Immature natural killer cell (primary cell): Measurements from ENCODE around the gene MTF1. TPM values are rescaled to one million over a fixed set of nuclear protein-coding genes. Genes with fewer than 3 reads are reported as not detected.
A peak's percentile ranks its signal among the peaks of the same experiment; 100 is the strongest.

Experiments
- DNase-seq, 3 donors: peaks; one replicate each; pipeline ENCODE4 v3.0.0; 2022; ENCODE audit warnings: mixed read lengths in 1 of 3
- H3K27ac Mint-ChIP-seq, 6 donors: one replicate each; pipeline ENCODE4 v1.8.0; 2020; ENCODE audit warnings: mixed read lengths in 6 of 6, mild to moderate bottlenecking in 5 of 6, inconsistent platforms in 4 of 6, moderate library complexity in 3 of 6
- H3K27me3 Mint-ChIP-seq, 3 donors: one replicate each; pipeline ENCODE4 v1.8.0; 2020 to 2021; ENCODE audit warnings: low read depth in 3 of 3, mild to moderate bottlenecking in 3 of 3, mixed read lengths in 3 of 3, moderate library complexity in 3 of 3, inconsistent platforms in 1 of 3
- H3K36me3 Mint-ChIP-seq, 3 donors: one replicate each; pipeline ENCODE4 v1.8.0; 2020; ENCODE audit warnings: mixed read lengths in 3 of 3, inconsistent platforms in 2 of 3, mild to moderate bottlenecking in 2 of 3
- H3K4me1 Mint-ChIP-seq, 2 donors: one replicate each; pipeline ENCODE4 v1.8.0; 2020; ENCODE audit warnings: inconsistent platforms in 2 of 2, mild to moderate bottlenecking in 2 of 2, mixed read lengths in 2 of 2, moderate library complexity in 1 of 2
- H3K4me3 Mint-ChIP-seq, 5 donors: one replicate each; pipeline ENCODE4 v1.8.0; 2020; ENCODE audit warnings: mild to moderate bottlenecking in 5 of 5, mixed read lengths in 5 of 5, inconsistent platforms in 3 of 5, moderate library complexity in 3 of 5
- H3K9me3 Mint-ChIP-seq, 6 donors: one replicate each; pipeline ENCODE4 v1.8.0; 2020; ENCODE audit warnings: mild to moderate bottlenecking in 6 of 6, mixed read lengths in 6 of 6, inconsistent platforms in 4 of 6, moderate library complexity in 3 of 6
- polyA plus RNA-seq, 3 donors: library from polyadenylated mRNA; unstranded; fragments of 300-500 nt; fragmentation: Illumina TruSeq; gene quantifications; one replicate each; pipeline ENCODE4 v1.2.3, GENCODE V29; 2021

MTF1 gene
- polyA plus RNA-seq, 3 donors from 2014 or later, result 7.7 to 19.0 (median 14.5) TPM

DNA sequence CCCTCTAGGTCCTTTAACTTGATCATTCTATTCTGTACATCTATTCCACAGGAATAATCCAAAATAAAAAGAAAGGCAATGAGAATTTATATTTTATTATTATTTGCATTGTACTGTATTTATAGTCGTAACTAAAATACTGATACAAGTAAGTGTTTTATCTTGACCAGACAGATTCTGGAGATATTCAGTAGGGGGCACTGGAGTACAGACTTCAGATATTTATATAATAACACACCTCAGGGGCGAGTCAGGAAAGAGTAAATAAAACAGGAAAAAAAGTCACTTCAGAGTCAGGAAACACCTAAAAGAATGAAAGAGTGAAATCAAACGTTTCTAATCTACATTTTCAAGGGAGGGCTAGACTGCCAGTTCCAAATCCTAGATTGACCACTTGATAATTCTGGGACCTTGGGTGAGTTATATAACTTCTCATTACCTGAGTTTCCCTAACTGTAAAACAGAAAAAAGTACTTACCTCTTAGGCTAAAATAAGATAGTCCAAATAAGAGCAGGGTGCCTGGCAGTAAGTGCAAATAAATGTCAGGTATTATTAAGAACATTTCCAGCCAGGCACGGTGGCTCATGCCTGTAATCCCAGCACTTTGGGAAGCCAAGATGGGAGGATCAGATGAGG, 31.1 kb upstream of the MTF1 start:
- DNase-seq, result peak; percentile 39 to 47 (median 44)
- Mint-ChIP-seq H3K4me3 (no peak overlapping the region), H3K36me3 (peaks cover 6 to 30% (median 27%) of the 10 kb centered on the region in 3 donors), H3K27me3 (peaks cover 0 to 2% (median 0%) of the 10 kb centered on the region in 3 donors), H3K9me3 (no peaks in the 10 kb centered on the region), H3K27ac (peak overlapping the region in 5 of 6 donors; percentile 43 to 78 (median 55)), H3K4me1 (peaks cover 7 to 26% of the 10 kb centered on the region in 2 donors)

DNA sequence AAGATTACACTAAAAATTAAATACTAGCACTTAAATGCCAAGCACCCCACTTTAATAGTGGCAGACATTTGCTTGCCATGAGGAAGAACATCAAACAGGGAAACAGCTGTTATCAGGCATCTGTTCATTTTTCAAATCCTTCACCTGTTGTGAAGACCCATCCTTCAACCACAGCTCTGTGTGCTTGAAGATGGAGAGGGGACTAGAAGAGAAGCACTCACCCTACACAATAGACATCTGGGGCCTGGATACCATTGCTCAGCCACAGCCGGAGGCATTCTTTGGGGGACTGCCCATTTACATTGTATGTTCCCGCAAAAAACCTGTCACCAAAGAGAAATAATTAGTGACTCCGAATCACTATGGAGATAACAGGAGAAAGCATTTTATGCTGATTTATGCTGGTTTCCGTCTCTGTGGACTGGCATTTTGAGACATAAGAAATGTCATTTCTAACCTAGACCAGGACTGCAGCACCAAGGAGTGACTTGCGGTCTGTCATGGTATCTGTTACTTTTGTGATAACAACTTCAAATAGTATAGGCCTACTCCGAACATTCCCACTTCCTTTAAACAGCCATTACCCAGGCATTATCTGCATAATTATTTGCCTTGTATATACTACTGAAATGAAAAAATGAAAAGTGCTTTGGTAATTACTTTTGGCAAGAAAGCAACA, 28.8 kb upstream of the MTF1 start:
- H3K4me1 Mint-ChIP-seq, result peaks cover 2 to 17% of the 10 kb centered on the region in 2 donors
- H3K36me3 Mint-ChIP-seq, result peaks cover 13 to 47% (median 31%) of the 10 kb centered on the region in 3 donors
- no peak for DNase-seq
- H3K27me3 Mint-ChIP-seq, result peaks cover 0 to 2% (median 0%) of the 10 kb centered on the region in 3 donors
- H3K9me3 Mint-ChIP-seq, result no peaks in the 10 kb centered on the region
- no peak overlapping the region for H3K4me3 Mint-ChIP-seq
- no peak overlapping the region for H3K27ac Mint-ChIP-seq

DNA sequence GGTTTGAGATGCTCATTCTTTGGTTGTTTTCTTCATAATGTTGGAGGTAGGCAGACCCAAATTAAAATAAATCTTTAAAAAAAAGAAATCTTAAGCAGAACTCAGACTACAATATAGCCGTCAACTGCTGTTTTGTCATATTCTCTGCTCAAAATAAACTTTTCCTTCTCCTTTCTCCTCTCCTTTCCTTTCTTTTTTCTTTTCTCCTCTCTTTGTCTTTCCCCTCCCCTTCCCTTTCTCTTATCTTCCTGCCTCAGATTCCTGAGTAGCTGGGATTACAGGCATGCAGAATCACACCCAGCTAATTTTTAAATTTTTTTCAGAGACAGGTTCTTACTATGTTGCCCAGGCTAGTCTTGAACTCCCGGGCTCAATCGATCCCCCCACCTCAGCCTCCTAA, 24.8 kb upstream of the MTF1 start:
- Mint-ChIP-seq H3K27me3 (peaks cover 0 to 1% (median 0%) of the 10 kb centered on the region in 3 donors), H3K36me3 (peaks cover 23 to 70% (median 37%) of the 10 kb centered on the region in 3 donors), H3K4me1 (no peaks in the 10 kb centered on the region), H3K4me3 (no peak overlapping the region), H3K9me3 (no peaks in the 10 kb centered on the region), H3K27ac (no peak overlapping the region)
- DNase-seq, result no peak

DNA sequence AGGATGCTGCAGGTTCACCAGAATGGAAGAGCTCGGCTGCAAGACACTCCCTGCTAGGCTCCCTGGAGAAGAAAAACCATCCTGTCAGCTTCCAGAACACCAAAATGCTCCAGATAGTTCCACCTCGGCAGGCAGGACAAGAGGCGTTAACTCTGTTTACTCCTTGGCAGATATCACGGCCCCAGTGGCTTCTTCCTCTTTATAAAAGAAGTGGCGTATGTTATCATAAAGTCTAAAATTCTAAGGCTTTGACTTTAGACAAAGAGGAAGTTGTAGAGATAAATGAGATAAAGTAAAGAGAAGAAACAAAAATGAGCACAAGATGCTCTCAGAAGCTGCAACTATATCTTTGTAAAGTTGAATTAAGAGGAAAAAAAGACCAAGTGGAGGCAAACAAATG, 24.3 kb upstream of the MTF1 start:
- H3K36me3 Mint-ChIP-seq, result peaks cover 23 to 68% (median 37%) of the 10 kb centered on the region in 3 donors
- no peaks in the 10 kb centered on the region for H3K4me1 Mint-ChIP-seq
- no peaks in the 10 kb centered on the region for H3K9me3 Mint-ChIP-seq
- no peak for DNase-seq
- H3K4me3 Mint-ChIP-seq, result no peak overlapping the region
- peaks cover 0 to 1% (median 0%) of the 10 kb centered on the region in 3 donors for H3K27me3 Mint-ChIP-seq
- peak overlapping the region in 2 of 6 donors; percentile 4 to 51 for H3K27ac Mint-ChIP-seq

DNA sequence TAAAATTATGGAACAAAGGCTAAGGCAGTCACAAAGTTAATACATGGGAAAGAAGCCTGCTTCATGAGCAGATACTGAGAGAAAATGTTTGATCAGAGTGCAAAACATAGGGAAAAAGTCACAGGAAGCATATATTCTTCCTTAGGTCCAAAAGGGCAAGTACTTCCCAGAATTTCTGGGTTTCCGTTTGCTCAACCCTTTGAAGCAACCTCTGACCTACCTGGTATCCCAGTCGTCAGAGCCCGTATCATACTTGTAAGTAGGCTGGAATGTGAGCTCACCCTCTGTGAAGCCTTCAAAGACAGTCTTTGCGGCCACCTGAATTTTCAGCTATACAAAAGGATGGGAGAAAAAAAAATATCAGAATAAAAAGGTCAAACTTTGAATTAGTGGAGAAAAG, 20.5 kb upstream of the MTF1 start:
- Mint-ChIP-seq H3K4me3 (no peak overlapping the region), H3K9me3 (no peaks in the 10 kb centered on the region), H3K4me1 (no peaks in the 10 kb centered on the region), H3K27ac (no peak overlapping the region), H3K36me3 (peaks cover 26 to 57% (median 27%) of the 10 kb centered on the region in 3 donors), H3K27me3 (peaks cover 0 to 1% (median 0%) of the 10 kb centered on the region in 3 donors)
- DNase-seq, result no peak

DNA sequence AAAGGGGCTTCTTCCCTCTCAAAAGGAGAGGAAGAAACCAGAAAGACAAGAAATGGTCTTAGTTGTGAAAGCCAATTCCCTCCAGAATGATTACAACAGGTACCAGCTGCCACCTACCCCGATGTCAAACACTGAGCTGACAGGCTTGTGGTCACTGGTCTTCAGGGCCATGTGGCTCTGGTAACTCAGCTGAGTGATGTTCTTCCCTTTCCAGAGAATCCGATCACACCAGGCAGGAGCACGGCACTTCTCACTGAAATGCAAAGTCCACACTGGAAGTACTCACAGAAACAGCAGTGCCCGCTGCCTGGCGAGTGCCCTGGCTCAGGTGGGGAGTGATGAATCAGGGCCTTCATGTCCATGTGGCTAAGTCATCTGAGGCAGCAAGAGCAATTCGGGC, 18.7 kb upstream of the MTF1 start:
- no peak overlapping the region for H3K4me3 Mint-ChIP-seq
- H3K9me3 Mint-ChIP-seq, result no peaks in the 10 kb centered on the region
- no peak for DNase-seq
- peaks cover 0 to 1% (median 0%) of the 10 kb centered on the region in 3 donors for H3K27me3 Mint-ChIP-seq
- H3K27ac Mint-ChIP-seq, result peak overlapping the region in 2 of 6 donors; percentile 12 to 55
- no peaks in the 10 kb centered on the region for H3K4me1 Mint-ChIP-seq
- peaks cover 24 to 54% (median 24%) of the 10 kb centered on the region in 3 donors for H3K36me3 Mint-ChIP-seq

DNA sequence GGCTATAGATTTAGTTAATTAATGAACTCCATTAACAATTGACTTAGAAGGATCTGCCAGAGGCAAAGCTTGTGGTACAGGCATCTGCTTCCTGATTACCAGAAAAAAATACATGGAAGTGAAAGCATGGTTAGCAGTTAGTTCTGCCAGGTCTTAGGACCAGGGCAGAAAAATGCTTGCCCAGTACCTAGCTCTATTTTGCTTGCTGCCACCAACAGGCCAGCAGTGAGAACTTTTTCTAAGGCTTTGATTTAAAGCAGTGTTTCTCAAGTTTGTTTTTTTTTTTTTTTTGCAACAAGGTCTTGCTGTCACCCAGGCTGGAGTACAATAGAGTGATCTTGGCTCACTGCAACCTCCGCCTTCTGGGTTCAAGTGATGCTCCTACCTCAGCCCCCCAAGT, 16.4 kb upstream of the MTF1 start:
- Mint-ChIP-seq H3K27ac (no peak overlapping the region), H3K36me3 (peaks cover 14 to 44% (median 21%) of the 10 kb centered on the region in 3 donors), H3K4me3 (no peak overlapping the region), H3K27me3 (peaks cover 0 to 1% (median 0%) of the 10 kb centered on the region in 3 donors), H3K9me3 (no peaks in the 10 kb centered on the region), H3K4me1 (no peaks in the 10 kb centered on the region)
- no peak for DNase-seq

DNA sequence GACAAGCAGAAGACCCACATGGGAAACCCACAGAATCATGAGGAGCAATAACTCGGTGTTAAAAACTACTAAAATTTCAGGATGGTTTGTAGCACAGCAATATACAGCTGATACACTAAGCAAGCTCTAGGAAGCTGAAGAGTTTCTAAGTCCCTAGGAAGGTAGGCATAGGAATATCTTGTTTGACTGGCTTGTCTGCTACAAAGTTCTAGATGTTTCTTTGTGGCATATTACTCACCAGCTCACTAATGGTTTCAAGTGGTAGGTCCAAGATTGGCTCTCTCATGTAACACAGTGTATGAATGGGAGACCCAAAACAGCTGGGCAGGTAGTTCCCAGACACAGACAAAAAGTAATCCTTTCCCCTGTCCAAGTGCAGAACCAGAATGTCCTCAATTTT, 13.3 kb upstream of the MTF1 start:
- Mint-ChIP-seq H3K27ac (peak overlapping the region in 2 of 6 donors; percentile 21 to 26), H3K4me1 (no peaks in the 10 kb centered on the region), H3K9me3 (no peaks in the 10 kb centered on the region), H3K4me3 (no peak overlapping the region), H3K27me3 (peaks cover 0 to 1% (median 0%) of the 10 kb centered on the region in 3 donors), H3K36me3 (peaks cover 15 to 48% (median 21%) of the 10 kb centered on the region in 3 donors)
- DNase-seq, result no peak

DNA sequence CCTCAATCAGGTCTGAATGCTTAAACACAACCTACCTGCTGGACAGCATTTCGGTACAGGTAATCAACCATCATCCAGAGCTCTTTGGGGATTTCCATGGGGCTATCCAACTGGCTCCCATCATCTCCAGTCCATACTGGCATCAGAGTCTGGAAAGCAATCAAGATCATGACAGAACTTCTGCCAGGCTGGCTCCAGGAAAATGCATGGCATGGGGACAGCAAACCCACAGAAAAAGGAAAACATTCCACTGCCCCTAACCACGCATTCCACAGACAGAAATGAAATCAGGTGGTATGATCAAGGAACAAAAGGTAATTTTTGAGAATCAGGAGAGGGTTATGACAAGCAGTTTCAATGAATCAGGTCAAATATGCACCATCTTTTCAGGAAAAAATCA, 9.1 kb upstream of the MTF1 start:
- peaks cover 12 to 58% (median 22%) of the 10 kb centered on the region in 3 donors for H3K36me3 Mint-ChIP-seq
- H3K27ac Mint-ChIP-seq, result no peak overlapping the region
- no peak overlapping the region for H3K4me3 Mint-ChIP-seq
- no peaks in the 10 kb centered on the region for H3K4me1 Mint-ChIP-seq
- H3K9me3 Mint-ChIP-seq, result no peaks in the 10 kb centered on the region
- H3K27me3 Mint-ChIP-seq, result peaks cover 0 to 1% (median 0%) of the 10 kb centered on the region in 3 donors
- DNase-seq, result no peak

DNA sequence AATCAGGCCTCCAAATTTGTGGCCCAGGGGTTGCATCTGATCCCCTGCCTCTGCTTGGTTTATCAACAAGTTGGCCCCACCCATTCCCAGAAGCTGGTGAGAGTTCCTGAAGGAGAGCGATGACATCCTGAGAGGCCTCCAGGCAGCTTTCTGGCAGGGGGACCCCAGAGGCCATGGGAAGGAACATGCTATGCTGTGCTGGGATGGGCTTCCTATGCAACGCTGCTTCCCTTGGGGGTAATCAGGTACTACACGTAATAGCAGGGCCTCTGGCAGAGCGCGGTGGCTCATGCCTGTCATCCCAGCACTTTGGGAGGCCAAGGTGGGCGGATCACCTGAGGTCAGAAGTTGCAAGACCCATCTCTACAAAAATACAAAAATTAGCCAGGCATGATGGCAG, 8.4 kb upstream of the MTF1 start:
- H3K27me3 Mint-ChIP-seq, result peaks cover 0 to 1% (median 0%) of the 10 kb centered on the region in 3 donors

DNA sequence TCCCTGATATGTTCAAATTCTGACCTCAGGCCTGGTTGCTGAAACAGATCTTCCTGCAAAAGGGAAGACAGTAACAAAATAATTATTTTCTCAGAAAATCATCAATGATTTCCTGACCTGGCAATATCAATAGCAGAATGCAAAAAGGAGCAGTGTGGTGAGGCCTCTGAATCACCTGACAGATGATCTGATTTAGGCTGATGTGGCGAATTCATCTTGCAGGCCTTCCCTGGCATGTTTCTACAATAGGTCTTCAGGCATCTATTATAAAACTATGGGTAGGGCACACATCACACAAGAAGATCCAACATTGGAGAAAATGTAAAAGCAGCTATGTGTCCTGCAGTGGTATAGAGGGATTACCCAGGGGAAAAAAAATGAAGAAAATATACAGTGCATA, 7.1 kb upstream of the MTF1 start:
- Mint-ChIP-seq H3K4me1 (no peaks in the 10 kb centered on the region), H3K36me3 (peaks cover 12 to 54% (median 12%) of the 10 kb centered on the region in 3 donors), H3K27ac (peak overlapping the region in 3 of 6 donors; percentile 32 to 44 (median 37)), H3K9me3 (no peaks in the 10 kb centered on the region), H3K4me3 (no peak overlapping the region), H3K27me3 (peaks cover 0 to 1% (median 0%) of the 10 kb centered on the region in 3 donors)
- no peak for DNase-seq

More for the DNA sequence above, 8.4 kb upstream of the MTF1 start:
- Mint-ChIP-seq H3K36me3 (peaks cover 12 to 52% (median 16%) of the 10 kb centered on the region in 3 donors), H3K9me3 (no peaks in the 10 kb centered on the region), H3K4me1 (no peaks in the 10 kb centered on the region), H3K4me3 (no peak overlapping the region), H3K27ac (no peak overlapping the region)
- no peak for DNase-seq

DNA sequence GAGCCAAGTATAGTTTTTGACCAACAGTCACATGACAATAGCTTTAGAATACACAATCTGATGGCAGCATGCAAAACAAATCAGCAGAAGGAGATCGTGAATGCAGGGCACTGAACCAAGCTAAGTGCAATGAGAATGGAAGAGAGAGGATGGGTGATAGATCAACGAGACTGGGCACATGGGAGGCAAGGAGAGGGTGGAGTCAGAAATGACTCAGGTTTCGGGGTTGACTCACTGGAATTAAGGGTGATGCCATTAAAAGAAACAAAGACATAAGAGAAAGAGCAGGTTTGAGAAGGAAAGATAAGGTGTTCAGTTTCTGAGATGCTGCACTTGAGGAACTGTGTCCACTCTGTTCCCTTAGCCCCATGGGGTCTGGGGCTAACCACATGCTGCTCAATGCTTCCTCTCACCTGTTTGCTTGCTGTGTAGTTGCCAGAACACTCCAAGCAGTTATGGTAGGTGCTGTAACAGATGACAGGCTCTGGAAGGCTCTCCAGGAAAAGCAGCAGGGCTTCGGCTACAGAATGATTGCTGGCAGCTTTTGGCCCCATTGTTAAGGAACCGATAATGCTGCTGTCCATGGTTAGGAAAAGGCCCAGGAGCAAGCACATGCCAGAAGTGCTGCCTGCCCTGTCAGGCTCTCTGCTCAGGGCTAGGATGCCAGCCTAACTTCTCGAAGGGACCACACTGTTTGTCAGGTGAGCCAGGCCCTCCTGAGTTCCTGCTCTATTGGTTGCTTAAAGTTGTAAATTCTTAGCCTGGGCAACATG, 6.1 kb upstream of the MTF1 start:
- Mint-ChIP-seq H3K36me3 (peaks cover 12 to 53% (median 12%) of the 10 kb centered on the region in 3 donors), H3K4me1 (peaks cover 0 to under 1% of the 10 kb centered on the region in 2 donors), H3K27me3 (no peaks in the 10 kb centered on the region), H3K4me3 (no peak overlapping the region), H3K9me3 (no peaks in the 10 kb centered on the region), H3K27ac (peak overlapping the region in 2 of 6 donors; percentile 1 to 5)
- no peak for DNase-seq

DNA sequence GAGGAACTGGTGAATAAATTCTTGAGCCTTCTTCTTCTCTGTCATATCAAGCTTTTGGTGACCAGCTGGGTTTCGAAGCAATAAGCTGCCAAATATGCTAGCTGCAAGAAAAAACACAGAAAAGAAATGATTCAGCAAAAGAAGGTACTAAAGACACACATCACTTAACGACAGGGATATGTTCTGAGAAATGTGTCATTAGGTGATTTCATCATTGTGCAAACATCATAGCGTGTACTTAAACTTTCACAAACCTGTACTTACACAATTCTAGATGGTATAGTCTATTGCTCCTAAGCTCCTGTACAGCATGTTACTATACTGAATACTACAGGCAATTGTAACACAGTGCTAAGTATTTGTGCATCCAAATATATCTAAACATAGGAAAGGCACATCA, 2.9 kb upstream of the MTF1 start:
- H3K36me3 Mint-ChIP-seq, result peaks cover 5 to 31% (median 9%) of the 10 kb centered on the region in 3 donors
- H3K27me3 Mint-ChIP-seq, result peaks cover 4 to 8% (median 6%) of the 10 kb centered on the region in 3 donors
- peaks cover 19 to 24% of the 10 kb centered on the region in 2 donors for H3K4me1 Mint-ChIP-seq
- no peaks in the 10 kb centered on the region for H3K9me3 Mint-ChIP-seq
- peak overlapping the region in 1 of 6 donors; percentile 8 for H3K27ac Mint-ChIP-seq
- no peak overlapping the region for H3K4me3 Mint-ChIP-seq
- no peak for DNase-seq
